Measurements from ENCODE around the gene LIN54.

GRCh38 chr4:82981138-82981537 is 29.5 kb downstream of the LIN54 start:
- TF ChIP-seq ARNTL (CRISPR knock-in tag; IDR thresholded peaks at IDR 0.05; ENCODE audit: borderline replicate concordance, low read depth) (no peak), CREB5 (CRISPR knock-in tag; IDR thresholded peaks at IDR 0.05; ENCODE audit: low read depth) (no peak), PATZ1 (CRISPR knock-in tag; IDR thresholded peaks at IDR 0.05; ENCODE audit: borderline replicate concordance) (no peak), ZNF8 (CRISPR knock-in tag; IDR thresholded peaks at IDR 0.05) (no peak), RARB (CRISPR knock-in tag; IDR thresholded peaks at IDR 0.05) (no peak), ZC3H10 (CRISPR knock-in tag; IDR thresholded peaks at IDR 0.05) (no peak), ESRRG (CRISPR knock-in tag; IDR thresholded peaks at IDR 0.05) (no peak), TOX (CRISPR knock-in tag; IDR thresholded peaks at IDR 0.05; ENCODE audit: borderline replicate concordance) (no peak), TSHZ2 (CRISPR knock-in tag; IDR thresholded peaks at IDR 0.05) (no peak), ZFP3 (CRISPR knock-in tag; IDR thresholded peaks at IDR 0.05) (no peak), PPARA (CRISPR knock-in tag; IDR thresholded peaks at IDR 0.05; ENCODE audit: borderline replicate concordance) (no peak), ZFP30 (CRISPR knock-in tag; IDR thresholded peaks at IDR 0.05) (no peak), POU6F1 (CRISPR knock-in tag; IDR thresholded peaks at IDR 0.05; ENCODE audit: borderline replicate concordance, low read depth) (no peak), CSDC2 (CRISPR knock-in tag; IDR thresholded peaks at IDR 0.05) (no peak)

All from SK-N-SH treated with all-trans-retinoic acid at 6 μM for 48 hours (cell line).